ENCODE measurements around the gene RGMA.
"Not testable (repeated sequence)": the region's sequence is repeated elsewhere in the genome, so short reads cannot be mapped to it uniquely, and the experiment has no call there.

The RGMA gene

DNA sequence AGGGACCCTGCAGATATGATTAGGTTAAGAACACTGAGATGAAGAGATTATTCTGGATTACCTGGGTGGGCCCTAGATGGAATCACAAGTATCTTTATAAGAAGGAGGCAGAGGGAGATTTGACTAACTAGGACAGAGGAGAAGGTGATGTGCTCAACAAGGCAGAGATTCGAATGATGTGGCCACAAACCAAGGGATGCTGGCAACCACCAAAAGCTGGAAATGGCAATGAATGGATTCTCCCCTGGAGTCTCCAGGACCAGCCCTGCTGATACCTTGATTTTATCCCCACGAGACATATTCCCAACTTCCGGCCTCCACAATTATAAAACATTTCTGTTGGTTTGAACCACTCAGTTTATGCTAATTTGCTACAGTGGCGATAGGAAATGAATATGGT is 42.9 kb downstream of the RGMA start:
- DNase-seq = no peak

DNA sequence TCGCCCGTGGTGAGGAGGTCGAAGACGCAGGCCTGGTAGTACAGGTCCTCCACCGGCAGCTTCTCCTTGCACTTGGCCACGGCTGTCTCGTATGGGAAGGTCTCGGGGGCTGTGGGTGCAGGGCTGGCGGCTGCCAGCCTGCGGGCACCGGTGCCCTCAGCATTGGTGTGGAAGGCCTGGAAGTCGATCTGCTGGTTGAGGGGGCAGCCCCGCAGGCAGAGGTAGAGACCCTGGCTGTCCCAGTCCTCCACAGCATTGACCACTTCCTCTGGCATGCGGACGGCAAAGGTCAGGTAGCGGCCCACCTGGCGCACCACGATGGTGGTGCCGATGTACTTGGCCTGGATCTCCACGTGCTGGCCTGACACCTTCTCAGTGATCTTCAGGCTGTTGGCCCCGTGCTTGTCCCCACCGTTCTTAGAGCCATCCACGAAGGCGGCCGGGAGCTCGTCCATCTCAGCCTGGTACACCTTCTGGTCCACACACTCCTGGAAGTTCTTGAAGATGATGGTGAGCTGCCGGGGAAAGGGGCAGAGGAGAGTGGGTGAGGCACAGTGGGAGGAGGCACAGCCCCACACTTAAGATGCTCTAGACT is 43.7 kb downstream of the RGMA start:
- DNase-seq = no peak

DNA sequence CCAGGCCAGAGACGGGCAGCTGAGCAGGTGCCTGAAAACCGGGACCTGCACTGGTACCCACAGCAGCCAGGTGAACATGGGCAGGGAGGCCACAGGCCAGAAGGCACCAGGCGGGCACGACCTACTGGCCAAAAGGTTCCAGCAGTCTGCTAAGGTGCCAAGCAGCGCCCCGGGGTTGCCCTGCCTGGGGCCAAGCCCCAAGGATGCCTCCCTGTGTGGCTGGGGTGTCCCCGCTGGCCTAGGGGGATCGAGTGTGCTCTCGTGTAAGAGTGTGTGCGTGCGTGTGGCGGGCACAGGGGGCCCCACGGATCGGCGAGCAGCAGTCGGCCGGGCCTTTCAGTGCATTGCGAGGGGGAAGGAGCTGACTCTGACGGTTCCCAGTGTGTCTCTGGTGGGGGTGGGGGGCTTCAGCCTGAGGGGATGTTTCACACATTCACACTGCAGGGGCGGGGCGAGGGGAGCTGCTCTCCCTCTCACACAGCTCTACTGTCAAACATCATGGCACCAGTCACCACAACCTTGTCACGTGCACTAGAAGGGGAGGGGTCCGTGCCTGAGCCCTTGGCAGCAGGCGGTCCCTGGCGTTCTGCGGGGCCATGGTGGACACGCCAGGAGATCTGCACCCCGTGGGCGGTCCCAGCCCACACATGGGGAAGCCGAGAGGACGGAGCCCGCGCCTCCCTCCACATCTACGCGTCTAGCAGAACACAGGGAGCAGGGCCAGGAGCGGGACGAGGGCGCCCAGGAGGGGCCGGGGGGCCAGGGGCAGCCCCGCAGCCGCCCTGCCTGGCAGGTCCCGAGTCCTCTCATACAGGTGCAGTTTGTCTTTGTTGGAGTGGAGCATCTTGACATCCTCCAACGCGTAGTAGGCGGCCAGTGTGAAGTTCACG is 44.5 kb downstream of the RGMA start:
- DNase-seq = no peak

DNA sequence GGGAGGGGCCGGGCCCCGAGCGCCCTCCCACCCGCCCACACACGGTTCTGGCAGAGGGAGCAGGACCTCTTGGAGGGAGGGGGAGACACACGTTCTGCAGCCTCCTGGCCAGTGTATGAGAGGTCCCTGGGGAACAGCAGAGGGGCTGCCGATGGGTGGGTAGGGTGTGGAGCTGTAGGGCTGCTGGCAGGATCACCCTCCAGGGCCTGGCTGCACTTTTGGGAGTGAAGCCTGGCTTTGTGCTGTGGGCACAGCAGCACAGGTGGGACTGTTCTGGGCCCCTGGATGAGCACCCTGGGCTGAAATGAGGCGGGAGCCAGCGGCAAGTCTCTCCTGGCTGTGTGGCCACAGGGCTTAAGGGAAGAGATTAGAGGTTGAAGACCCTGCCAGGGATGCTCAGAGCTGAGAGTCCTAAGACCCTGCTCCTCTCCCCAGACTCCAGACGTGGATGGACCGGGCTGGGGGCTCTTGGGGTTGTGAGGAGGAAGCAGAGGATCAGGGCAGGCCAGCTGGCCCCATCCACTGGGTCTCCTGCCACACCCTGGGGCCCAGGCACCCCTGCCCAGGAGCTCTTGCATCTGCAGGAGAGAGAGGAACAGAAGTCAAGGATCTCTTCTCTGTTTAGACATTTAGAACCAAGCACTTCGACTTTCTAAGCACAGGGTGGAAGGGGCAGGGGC is 45.2 kb downstream of the RGMA start:
- DNase-seq = no peak

DNA sequence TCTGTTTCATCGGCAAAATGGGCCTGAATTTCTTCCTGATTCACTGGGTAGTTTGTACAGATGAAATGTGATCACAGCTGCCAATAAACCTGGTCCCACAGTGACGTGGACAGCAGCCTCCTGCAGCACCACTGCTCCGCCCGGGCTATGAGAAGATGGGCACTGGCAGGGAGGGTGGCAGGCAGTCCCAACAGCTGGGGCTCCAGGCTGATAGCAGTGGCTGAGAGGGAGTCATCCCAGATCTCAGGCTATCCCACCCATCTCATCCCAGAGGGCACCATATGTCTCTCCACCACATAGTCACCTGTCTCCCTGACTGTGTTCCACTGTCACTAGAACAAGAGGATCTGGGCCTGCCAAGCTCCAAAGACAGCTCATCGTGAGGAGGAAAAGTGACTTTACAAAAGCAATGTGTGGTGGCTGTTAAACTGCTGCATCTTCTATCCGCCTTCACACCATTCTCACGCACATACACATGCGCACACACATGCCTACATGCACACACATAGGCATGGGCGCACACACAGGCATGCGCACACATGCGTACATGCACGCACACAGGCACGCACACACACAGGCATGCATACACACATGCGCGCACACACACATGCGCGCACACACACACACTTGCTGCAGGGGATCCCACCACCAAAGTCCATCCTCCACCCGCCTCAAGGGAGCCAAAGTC is 46.2 kb downstream of the RGMA start:
- no peak for DNase-seq

DNA sequence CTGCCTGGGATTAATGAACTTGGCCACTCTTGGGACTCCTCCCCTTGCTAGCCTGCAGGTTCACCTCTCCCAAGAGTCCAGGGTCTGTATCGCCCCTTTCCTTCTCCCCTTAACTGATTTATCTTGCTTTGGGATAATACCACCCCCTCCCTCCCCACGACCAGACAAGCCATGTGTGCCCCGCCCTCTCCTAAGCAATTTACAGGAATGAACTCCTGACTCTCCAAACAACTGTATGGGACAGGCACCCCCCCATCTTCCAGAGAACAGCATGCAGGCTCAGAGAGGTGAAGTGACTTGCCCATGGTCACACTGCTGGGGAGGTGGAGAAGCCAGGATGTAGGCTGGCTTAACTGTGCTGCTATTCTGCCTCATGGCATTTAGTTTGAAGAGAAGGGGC is 46.8 kb downstream of the RGMA start:
- DNase-seq = no peak

DNA sequence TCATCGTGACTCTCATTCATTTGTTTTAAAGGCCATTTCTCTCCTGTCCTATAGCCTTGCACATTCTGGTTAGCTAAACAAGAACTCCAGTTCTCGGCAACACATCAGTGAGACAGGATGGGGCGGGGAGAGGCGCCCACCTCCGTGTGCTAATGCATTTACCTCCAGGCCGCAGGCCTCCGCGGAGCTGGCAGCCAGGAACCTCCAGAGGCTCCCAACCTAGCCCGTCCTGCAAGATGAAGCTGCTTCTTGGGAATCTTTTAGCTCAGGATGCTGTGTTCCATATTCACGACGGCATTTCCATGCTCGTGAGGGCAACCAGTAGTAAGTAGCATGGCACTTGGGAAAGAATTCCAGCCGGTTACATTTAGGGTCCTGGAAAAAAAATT is 47.9 kb downstream of the RGMA start:
- DNase-seq = no peak

DNA sequence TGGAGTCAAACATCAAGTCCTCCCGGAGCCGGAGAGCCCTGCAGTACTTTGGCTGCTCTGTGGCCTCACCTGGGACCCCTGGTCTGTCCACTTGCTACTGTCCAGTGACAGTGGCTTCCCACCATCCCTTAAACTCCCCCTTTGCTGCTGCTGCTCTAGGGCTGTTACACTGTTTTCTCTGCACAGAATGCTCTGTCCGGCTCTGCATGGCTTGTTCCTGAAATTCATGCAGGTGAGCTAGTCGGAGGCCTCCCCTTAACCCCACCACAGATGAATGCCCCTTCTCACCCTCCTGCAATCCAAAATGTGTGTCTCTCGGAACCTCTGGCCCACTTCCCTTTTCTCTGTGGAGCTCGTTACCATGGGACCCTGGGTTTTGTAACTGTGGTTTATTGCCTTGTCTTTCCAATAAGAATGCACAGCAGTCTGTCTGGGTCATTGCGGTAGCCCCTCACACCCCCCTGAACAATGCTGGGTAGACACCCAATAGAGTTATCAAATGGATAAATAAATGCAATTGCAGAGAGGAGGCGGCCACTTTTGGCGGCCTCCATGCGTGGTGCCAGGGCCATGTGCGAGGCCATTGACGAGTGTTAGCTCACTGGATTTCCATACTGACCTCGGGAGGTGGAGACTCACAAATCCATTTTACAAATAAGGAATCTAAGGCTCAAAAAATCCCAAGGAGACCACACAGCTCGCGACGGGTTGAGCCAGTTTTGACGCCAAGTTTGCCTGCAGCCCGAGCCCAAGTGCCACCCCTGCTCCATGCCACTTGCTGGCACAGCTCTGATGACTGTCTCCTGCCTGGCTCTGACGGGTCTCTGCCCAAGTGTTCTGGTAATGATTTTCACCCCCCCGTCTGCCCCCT is 48.5 kb downstream of the RGMA start:
- DNase-seq = no peak

DNA sequence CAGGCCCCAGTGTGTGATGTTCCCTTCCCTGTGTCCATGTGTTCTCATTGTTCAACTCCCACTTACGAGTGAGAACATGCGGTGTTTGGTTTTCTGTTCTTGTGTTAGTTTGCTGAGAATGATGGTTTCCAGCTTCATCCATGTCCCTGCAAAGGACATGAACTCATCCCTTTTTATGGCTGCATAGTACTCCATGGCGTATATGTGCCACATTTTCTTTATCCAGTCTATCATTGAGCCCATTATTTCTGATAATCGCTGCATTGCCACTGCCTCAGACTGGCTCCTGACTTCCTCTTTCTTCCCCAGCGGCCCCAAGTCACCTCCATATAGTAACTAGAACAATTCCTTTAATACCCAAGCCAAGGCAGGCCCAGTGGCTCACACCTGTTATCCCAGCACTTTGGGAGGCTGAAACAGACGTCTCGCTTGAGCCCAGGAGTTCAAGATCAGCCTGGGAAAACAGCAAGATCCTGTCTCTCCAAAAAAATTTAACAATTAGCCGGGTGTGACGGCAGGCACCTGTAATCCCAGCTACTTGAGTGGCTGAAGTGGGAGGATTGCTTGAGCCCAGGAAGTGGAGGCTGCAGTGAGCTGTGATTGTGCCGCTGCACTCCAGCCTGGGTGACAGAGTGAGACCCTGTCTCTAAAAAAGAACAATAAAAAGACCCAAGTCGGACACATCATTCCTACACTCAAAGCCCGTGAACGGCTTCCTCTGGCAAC is 49.3 kb downstream of the RGMA start:
- DNase-seq = not testable (repeated sequence)

DNA sequence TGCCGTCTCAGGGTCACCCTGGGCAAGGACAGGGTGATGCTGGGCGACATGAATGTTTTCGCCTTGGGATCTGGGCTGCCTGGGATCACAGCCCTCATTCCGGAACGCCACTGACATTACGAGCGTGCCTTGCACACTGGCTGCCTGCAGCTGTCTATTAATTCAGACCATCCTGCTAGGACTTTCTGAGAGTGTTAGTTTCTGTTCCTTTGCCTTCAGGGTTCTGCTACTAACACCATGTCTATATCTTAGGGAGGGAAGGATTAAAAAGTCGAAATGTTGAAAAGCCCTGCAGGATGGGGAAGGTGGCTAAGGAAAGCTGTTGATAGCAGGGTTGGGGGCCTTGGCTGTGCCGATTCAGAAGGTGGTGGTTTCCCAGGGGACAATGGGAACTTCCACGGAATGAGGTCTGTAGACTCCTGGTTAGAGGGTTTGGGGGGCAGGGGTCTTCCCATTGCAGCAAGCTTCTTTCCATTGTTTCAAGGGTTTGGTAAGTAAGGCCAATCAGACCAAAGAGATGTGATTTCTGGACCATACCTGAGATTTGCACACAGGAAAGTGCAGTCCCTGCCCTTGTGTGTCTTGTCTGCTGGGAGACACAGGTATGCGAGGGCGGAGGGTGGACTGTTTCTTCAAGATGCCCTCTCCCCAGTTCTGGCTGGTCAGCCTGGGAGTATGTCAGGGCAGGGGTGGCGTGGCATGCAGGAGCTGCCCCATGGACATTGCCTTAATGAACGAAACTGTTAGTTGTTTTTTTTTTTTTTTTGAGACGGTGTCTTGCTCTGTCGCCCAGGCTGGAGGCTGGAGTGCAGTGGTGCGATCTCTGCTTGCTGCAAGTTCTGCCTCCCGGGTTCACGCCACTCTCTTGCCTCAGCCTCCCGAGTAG is 50.9 kb downstream of the RGMA start:
- no peak for DNase-seq

DNA sequence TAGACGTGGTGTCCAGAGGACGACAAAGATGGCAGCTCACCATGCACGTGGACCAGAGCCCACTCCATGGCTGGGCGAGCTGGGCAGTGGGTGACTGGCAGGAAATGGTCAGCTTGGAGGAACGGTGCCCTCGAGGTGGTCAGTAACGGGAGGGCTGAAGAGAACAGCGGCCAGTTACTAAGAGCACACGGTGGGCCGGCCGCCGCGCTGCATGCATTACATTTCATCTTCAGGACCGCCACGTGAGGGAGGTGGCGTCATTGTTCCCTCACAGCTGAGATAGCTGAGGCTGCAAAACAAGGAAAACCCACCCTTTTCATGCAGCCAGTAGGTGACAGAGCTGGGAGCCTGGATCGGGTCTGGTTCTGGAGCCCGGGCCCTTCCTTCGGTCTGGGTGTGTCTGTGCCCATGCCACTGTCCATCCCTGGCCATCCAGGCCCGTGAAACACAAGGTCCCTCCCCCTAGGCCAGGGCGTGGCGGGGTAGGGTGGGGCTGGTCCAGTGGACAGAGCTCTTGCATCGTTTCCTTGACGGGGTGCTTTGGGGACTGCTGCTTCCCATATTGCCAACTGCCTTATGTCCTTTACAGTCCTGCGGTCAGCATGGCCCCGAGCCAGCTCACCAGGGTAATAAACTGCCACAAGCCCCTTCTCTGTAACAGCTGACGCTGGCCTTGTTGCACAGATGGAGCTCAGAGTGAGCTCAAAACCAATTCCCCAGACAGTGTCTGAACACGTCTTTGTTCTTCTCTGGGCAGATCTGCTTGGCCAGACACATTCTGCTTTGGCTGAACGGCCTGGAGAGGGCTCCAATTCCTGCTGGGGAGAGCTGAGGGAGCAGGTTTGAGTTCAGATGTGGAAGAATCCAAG is 51.8 kb downstream of the RGMA start:
- DNase-seq = no peak

DNA sequence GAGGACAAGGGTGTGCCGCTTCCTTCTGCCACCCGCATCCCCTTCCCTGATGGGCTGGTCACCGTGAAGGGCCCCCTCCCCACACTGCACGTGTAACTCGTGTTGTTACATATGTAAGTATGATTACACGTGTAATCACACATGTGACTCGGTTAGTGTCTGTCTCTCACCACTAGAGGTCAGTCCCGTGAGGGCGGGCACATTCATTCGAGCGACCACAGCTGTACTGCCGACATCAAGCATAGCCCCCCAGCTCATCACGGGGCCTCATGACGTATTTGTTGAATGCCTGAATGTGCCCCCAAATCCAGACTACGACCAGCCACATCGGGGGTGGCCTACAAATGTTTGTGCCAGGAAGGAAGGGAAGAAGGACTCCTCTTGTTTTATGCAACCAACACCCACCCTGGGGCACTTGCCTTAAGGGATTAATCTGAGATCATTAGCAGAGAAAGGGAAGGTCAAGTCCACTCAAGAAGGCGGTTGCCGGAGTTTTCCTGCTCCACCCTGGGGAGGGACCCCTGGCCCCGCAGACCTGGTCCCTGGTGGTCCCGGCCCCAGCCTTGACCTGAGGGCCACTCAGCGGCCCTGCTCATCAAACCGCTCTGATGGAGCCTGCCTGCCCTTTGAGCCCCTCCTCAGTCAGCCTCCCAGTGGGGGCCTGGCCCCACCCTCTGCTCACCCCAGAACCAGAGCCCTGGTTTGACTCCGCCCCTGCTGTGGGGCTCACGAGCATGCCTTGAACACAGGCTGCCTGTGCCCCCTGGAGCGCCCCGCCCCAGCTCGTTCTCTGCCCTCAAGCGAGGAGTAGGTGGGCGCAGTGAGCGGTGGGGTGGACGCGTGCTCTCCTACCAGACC is 52.8 kb downstream of the RGMA start:
- DNase-seq = no peak

DNA sequence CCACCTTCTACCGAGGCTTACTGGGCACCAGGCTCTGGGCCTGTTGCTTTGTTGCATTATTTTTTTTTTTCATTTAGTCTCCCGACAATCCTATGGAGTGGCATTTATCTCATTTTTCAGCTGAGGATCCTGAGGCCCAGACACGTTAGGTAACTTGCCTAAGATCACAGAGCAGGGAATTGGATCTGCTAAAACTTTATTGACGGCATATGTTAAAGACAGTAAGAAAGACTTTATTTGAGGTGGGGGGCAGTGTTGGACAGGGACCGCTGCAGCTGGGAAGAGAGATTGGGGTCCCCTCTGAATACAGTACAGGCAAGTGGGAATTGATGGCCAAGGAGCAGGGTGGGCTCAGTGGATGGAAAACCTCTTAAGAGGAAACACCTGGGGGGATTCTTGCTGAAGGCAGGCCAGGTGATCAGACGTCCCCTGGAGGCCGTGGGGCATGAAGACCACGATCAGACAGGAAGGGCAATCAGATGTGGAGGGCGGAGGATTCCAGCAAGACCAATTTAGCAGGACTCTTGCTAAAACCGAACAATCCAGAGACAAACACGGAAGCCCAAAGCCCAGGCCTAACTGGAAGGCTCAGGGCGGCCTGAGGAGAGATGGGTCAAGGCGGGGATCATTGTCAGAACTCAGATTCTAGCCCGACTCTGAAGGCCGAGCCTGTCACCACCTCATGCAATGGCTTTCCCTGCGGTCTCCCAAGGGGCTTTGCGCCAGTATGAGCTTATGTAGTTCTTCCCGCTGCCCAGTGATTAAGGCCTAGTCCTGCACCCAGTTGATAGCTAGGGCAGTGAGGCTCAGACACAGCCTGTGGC is 53.7 kb downstream of the RGMA start:
- DNase-seq = no peak

DNA sequence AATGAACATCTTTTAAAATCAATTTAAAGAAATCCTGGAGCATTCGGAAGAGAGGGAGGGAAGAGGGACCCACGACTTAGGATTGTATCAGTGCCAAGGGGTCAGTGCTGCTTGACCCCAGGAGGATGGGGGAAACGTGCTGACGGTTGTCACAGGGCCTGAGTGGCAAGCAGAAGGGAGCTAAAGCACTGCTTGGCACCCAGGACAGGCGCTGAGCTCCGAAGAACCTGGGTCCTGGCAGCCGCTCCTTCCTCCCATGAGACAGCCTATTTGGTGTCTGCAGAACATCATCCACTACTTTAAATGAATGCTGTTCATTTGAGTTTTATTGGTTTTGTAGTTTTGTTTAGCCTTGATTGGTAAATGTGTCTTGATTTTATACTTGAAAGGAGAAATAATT is 54.5 kb downstream of the RGMA start:
- no peak for DNase-seq

DNA sequence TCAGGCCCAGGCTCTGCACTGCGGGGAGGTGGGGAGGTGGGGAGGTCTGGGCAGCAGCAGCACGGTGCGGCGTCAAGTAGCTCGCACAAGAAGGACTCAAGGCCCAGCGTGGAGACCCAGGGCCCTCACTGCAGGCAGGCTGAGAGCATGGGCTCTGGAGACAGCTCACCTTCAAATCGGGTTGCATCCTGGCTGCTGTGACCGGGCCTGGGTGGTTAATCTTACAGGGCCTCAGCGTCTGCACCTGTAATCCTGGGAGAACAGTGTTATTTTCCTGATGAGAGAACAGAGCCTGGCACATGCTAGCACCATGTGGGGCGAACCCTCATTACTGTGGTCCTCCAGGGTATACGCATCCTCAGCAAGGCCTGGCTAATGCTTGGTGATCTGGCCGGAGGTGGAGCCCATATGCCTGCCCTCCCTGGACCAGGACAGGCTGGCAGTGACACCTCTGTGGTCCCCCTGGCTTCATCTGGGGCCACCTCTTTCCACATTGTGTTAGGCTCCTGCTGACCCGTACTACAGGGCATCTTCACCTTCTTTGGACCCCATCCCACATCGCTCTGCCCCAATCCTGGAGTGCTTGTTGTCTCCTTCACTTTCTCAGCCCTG is 55.5 kb downstream of the RGMA start:
- no peak for DNase-seq

DNA sequence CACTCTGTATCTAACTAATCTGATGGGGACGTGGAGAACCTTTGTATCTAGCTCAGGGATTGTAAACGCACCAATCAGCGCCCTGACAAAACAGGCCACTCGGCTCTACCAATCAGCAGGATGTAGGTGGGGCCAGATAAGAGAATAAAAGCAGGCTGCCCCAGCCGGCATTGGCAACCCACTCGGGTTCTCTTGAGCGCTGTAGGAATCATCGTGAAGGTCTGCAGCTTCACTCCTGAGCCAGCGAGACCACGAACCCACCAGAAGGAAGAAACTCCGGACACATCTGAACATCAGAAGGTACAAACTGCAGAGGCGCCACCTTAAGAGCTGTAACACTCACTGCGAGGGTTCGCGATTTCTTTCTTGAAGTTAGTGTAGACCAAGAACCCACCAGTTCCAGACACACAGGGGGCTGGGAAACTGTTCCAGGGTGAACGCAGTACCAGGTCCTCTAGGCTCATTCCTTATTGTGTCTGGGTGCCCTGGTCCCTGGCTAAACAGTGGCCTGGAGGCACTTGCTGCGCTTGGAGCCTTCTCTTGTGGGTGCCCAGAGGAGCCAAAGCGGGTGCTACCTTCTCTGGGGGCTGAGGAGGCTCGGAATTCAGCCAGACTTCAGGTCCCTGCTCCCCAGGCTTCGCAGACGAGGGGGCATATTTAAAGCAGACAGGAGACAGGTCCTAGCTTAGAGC is 56.4 kb downstream of the RGMA start:
- not testable (repeated sequence) for DNase-seq

All from DMS153 (cell line).